Erythroblast (primary cell): ENCODE results near the gene PCDHGB6.

Experiments used
- GATA1 ChIP-seq: IDR thresholded peaks from 2 replicates; pipeline ENCODE4 v1.6.1; 2011; ENCODE audit warnings: low read depth, mild to moderate bottlenecking, control low read depth, low read length, moderate library complexity
- POLR2A ChIP-seq: IDR thresholded peaks from 2 replicates; pipeline ENCODE4 v1.6.1; 2011; ENCODE audit warnings: mild to moderate bottlenecking, low read length

DNA sequence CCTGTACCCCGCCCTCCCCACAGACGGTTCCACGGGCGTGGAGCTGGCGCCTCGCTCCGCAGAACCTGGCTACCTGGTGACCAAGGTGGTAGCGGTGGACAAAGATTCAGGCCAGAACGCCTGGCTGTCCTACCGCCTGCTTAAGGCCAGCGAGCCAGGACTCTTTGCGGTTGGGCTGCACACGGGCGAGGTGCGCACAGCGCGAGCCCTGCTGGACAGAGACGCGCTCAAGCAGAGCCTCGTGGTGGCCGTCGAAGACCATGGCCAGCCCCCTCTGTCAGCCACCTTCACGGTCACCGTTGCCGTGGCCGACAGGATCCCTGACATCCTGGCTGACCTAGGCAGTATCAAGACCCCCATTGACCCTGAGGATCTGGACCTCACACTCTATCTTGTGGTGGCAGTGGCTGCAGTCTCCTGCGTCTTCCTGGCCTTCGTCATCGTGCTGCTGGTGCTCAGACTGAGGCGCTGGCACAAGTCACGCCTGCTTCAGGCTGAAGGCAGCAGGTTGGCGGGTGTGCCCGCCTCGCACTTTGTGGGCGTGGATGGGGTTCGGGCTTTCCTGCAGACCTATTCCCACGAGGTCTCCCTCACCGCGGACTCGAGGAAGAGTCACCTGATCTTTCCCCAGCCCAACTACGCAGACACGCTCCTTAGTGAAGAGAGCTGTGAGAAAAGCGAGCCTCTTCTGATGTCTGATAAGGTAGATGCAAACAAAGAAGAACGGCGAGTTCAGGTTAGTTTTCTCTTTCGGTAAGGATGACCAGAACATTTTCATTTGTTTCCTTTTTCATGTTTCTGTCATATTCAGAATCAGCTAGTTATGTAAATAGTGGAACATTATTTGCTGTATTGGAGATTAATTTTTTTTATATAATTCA is 41.6 kb upstream of the PCDHGB6 start:
- TF ChIP-seq POLR2A = no peak
- TF ChIP-seq GATA1 = no peak
